Thyroid gland (tissue), 4 donors: ENCODE results near the gene LYRM1.

Experiments used
- POLR2A ChIP-seq, 2 donors: fragments of 450-650 bp; IDR thresholded peaks; one replicate each; pipeline ENCODE4 v1.6.1; 2017; ENCODE audit warnings: antibody characterized with exemption in 2 of 2, mild to moderate bottlenecking in 2 of 2, moderate library complexity in 1 of 2
- TF ChIP-seq, protein P1 (sequence below), 6 experiments: fragments of 200-600 bp in 3 of 6; fragments of 450-650 bp in 3 of 6; sonication (generic) in 3 of 6; IDR thresholded peaks; one replicate each; pipeline ENCODE4 v1.5.1; 2016 to 2019; ENCODE audit warnings: antibody characterized with exemption in 6 of 6, mild to moderate bottlenecking in 2 of 6, inconsistent platforms in 1 of 6, moderate library complexity in 1 of 6

DNA sequence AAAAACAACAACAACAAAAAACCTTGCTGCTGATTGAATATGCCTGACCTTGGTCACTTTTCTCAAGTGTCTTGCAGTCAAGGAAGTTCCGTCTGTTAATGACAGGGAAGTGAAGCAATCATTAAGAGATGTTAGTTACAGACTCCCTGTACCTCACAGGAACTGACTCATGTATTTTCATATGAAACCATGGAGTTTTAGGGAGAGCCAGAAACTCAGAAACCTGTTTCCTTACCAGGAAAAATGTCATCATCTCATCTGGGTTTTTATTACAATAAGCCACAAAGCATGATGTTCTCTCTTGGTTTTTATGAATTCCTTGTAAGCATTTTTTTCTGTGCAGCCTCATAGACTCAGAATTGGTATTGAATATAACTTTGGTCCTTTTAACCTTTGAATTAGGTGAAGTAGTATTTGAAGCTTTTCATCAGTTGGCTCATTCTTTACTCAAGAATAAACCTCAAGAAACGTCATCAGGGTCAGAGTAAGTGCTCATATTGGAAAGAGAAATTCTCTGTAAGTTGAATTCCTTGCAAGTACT is 10.3 kb downstream of the LYRM1 start:
- TF ChIP-seq, protein P1, sequence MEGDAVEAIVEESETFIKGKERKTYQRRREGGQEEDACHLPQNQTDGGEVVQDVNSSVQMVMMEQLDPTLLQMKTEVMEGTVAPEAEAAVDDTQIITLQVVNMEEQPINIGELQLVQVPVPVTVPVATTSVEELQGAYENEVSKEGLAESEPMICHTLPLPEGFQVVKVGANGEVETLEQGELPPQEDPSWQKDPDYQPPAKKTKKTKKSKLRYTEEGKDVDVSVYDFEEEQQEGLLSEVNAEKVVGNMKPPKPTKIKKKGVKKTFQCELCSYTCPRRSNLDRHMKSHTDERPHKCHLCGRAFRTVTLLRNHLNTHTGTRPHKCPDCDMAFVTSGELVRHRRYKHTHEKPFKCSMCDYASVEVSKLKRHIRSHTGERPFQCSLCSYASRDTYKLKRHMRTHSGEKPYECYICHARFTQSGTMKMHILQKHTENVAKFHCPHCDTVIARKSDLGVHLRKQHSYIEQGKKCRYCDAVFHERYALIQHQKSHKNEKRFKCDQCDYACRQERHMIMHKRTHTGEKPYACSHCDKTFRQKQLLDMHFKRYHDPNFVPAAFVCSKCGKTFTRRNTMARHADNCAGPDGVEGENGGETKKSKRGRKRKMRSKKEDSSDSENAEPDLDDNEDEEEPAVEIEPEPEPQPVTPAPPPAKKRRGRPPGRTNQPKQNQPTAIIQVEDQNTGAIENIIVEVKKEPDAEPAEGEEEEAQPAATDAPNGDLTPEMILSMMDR (IDR thresholded peaks at IDR 0.05), result no peak
- no peak for TF ChIP-seq POLR2A (IDR thresholded peaks at IDR 0.05)
